Vagina (tissue), 2 donors: ENCODE measurements around the gene ADGRE1. TPM values are rescaled to one million over a fixed set of nuclear protein-coding genes. Genes with fewer than 3 reads are reported as not detected.

Experiments
- DNase-seq, 2 donors: peaks; one replicate each; pipeline ENCODE4 v3.0.0-alpha.2; 2017; ENCODE audit errors: extremely low spot score in 2 of 2
- H3K27ac ChIP-seq: fragments of 200-600 bp; sonication (generic); one replicate; pipeline ENCODE4 v1.5.1; 2019
- H3K27me3 ChIP-seq: fragments of 200-600 bp; sonication (generic); one replicate; pipeline ENCODE4 v1.5.1; 2019
- H3K36me3 ChIP-seq, 2 donors: fragments of 200-600 bp; sonication (generic); one replicate each; pipeline ENCODE4 v1.5.1; 2017 to 2019
- H3K4me1 ChIP-seq: fragments of 200-600 bp; sonication (generic); one replicate; pipeline ENCODE4 v1.5.1; 2019
- H3K4me3 ChIP-seq, 2 donors: fragments of 200-600 bp; sonication (generic); 1 replicate in 1 of 2; 2 replicates in 1 of 2; pipeline ENCODE4 v1.5.1; 2016 to 2019
- H3K9me3 ChIP-seq: fragments of 200-600 bp; sonication (generic); one replicate; pipeline ENCODE4 v1.5.1; 2019
- POLR2A ChIP-seq, 2 donors: fragments of 450-650 bp; IDR thresholded peaks; one replicate each; pipeline ENCODE4 v1.6.1; 2017; ENCODE audit warnings: antibody characterized with exemption in 2 of 2, mild to moderate bottlenecking in 2 of 2, moderate library complexity in 2 of 2
- POLR2AphosphoS5 ChIP-seq, 2 donors: sonication (generic); formaldehyde crosslinking; IDR thresholded peaks; one replicate each; pipeline ENCODE4 v1.9.0; 2017; ENCODE audit warnings: antibody characterized with exemption in 2 of 2, mild to moderate bottlenecking in 2 of 2, low read depth in 1 of 2; ENCODE audit not compliant: insufficient read depth in 1 of 2
- intact Hi-C: fragments of 100-400 bp; cut with DNase I; formaldehyde crosslinking; loops from one replicate; pipeline ENCODE4 v1.15.1; 2023
- total RNA-seq: library from RNA; depleted of rRNA; stranded (reverse); fragments of >200 nt; gene quantifications from one replicate; pipeline ENCODE4 v1.2.3, GENCODE V29; 2016
- TF ChIP-seq, protein P1 (sequence below), 3 experiments: fragments of 450-650 bp in 2 of 3; fragments of 200-600 bp in 1 of 3; sonication (generic) in 1 of 3; IDR thresholded peaks; one replicate each; pipeline ENCODE4 v1.5.1; 2017 to 2019; ENCODE audit warnings: antibody characterized with exemption in 3 of 3, mild to moderate bottlenecking in 2 of 3, moderate library complexity in 2 of 3

ADGRE1 gene
- total RNA-seq, 1 donor from 2014 or later = not detected

GRCh38 chr19:6903446-6903845 lies 16.1 kb downstream of the ADGRE1 start:
- intact Hi-C loops = no loop called here
- no peaks in the 10 kb centered on the region for H3K36me3 ChIP-seq
- no peak for DNase-seq
- H3K27me3 ChIP-seq = no peaks in the 10 kb centered on the region
- no peak overlapping the region for H3K27ac ChIP-seq
- TF ChIP-seq POLR2A (IDR thresholded peaks at IDR 0.05) (no peak), POLR2AphosphoS5 (IDR thresholded peaks at IDR 0.05; ENCODE audit: insufficient read depth in 1 of 2, low read depth in 1 of 2) (no peak)
- H3K4me1 ChIP-seq = no peaks in the 10 kb centered on the region
- peaks cover 7% of the 10 kb centered on the region for H3K9me3 ChIP-seq
- no peak overlapping the region for H3K4me3 ChIP-seq

- Histone ChIP-seq H3K4me1 (no peaks in the 10 kb centered on the region), H3K27me3 (no peaks in the 10 kb centered on the region), H3K27ac (no peak overlapping the region), H3K9me3 (peaks cover 7% of the 10 kb centered on the region), H3K4me3 (no peak overlapping the region), H3K36me3 (no peaks in the 10 kb centered on the region)
- DNase-seq = no peak
- TF ChIP-seq, protein P1, sequence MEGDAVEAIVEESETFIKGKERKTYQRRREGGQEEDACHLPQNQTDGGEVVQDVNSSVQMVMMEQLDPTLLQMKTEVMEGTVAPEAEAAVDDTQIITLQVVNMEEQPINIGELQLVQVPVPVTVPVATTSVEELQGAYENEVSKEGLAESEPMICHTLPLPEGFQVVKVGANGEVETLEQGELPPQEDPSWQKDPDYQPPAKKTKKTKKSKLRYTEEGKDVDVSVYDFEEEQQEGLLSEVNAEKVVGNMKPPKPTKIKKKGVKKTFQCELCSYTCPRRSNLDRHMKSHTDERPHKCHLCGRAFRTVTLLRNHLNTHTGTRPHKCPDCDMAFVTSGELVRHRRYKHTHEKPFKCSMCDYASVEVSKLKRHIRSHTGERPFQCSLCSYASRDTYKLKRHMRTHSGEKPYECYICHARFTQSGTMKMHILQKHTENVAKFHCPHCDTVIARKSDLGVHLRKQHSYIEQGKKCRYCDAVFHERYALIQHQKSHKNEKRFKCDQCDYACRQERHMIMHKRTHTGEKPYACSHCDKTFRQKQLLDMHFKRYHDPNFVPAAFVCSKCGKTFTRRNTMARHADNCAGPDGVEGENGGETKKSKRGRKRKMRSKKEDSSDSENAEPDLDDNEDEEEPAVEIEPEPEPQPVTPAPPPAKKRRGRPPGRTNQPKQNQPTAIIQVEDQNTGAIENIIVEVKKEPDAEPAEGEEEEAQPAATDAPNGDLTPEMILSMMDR (IDR thresholded peaks at IDR 0.05) = no peak
- TF ChIP-seq POLR2A (IDR thresholded peaks at IDR 0.05) (no peak), POLR2AphosphoS5 (IDR thresholded peaks at IDR 0.05; ENCODE audit: insufficient read depth in 1 of 2, low read depth in 1 of 2) (no peak)
- intact Hi-C loops = no loop called here
These were observed 19.2 kb downstream of the ADGRE1 start for GRCh38 chr19:6906559-6907060.

DNA sequence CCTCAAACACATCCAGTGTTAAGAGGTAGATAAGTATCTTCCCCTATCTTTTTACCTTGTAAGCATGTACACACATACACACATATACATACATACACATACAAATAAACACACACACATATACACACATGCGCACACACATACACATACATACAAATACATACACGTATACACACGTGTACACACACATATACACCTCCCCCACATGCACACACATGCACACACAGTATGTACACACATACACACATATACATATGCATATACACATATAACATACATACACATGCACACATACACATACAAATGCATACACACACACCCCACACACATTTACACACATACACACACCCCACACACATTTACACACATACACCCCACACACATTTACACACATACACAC lies 24.1 kb downstream of the ADGRE1 start:
- H3K36me3 ChIP-seq = no peaks in the 10 kb centered on the region
- no peak for DNase-seq
- no peak overlapping the region for H3K27ac ChIP-seq
- H3K9me3 ChIP-seq = peaks cover 4% of the 10 kb centered on the region
- H3K4me3 ChIP-seq = no peak overlapping the region
- TF ChIP-seq, protein P1 (IDR thresholded peaks at IDR 0.05) = no peak
- TF ChIP-seq POLR2AphosphoS5 (IDR thresholded peaks at IDR 0.05; ENCODE audit: insufficient read depth in 1 of 2, low read depth in 1 of 2) (no peak), POLR2A (IDR thresholded peaks at IDR 0.05) (no peak)
- H3K27me3 ChIP-seq = no peaks in the 10 kb centered on the region
- intact Hi-C loops = no loop called here
- H3K4me1 ChIP-seq = no peaks in the 10 kb centered on the region

DNA sequence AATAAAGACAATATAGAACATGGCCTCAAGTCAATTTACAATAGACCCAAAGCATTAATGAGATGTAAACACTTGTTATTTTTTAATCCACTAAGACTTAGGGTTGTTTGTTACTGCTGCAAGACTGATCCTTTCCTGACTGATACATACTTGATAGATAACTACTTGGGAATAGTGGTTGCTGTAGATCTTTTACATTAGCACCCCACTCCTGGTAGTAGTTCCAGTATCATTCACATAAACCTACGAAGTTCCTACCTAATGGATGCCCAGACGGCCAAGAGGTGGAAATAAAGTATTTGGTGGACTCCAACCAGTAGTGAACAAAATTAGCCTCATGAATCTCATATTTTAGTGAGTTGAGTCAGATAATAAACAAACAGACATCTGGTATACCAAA lies 26.9 kb downstream of the ADGRE1 start:
- Histone ChIP-seq H3K4me3 (no peak overlapping the region), H3K27me3 (no peaks in the 10 kb centered on the region), H3K9me3 (no peaks in the 10 kb centered on the region), H3K4me1 (no peaks in the 10 kb centered on the region), H3K36me3 (no peaks in the 10 kb centered on the region), H3K27ac (no peak overlapping the region)
- DNase-seq = no peak
- intact Hi-C loops = no loop called here
- no peak for TF ChIP-seq POLR2AphosphoS5 (IDR thresholded peaks at IDR 0.05; ENCODE audit: insufficient read depth in 1 of 2, low read depth in 1 of 2)
- TF ChIP-seq, protein P1 (IDR thresholded peaks at IDR 0.05) = no peak
- no peak for TF ChIP-seq POLR2A (IDR thresholded peaks at IDR 0.05)

DNA sequence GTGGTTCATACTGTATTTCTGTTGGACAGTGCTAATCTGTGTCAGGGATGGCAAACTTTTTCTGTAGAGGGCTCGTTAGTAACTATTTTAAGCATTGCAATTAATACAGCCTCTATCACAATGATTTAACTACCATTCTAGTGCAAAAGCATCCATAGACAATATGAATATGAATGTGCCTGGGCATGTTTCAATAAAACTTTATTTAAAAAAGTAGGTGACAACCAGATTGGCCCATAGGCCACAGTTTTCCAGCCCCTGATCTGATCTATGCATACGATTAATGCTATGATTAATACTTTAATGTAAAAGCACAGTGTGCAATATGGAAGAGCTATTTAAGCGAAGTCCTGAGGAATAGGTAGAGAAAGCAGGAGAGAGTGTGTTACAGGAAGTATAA lies 29.6 kb downstream of the ADGRE1 start:
- no peaks in the 10 kb centered on the region for H3K27me3 ChIP-seq
- H3K27ac ChIP-seq = no peak overlapping the region
- intact Hi-C loops = no loop called here
- H3K4me1 ChIP-seq = no peaks in the 10 kb centered on the region
- TF ChIP-seq POLR2A (IDR thresholded peaks at IDR 0.05) (no peak), POLR2AphosphoS5 (IDR thresholded peaks at IDR 0.05; ENCODE audit: insufficient read depth in 1 of 2, low read depth in 1 of 2) (no peak)
- TF ChIP-seq, protein P1 (IDR thresholded peaks at IDR 0.05) = no peak
- no peaks in the 10 kb centered on the region for H3K9me3 ChIP-seq
- H3K4me3 ChIP-seq = no peak overlapping the region
- H3K36me3 ChIP-seq = no peaks in the 10 kb centered on the region
- DNase-seq = no peak
